D721Med (cell line): ENCODE data around the gene BRD7.

Source experiments
- DNase-seq: peaks from one replicate; pipeline ENCODE4 v3.0.0; 2011; ENCODE audit warnings: low spot score; ENCODE audit not compliant: insufficient read length
- FAIRE-seq: peaks from 2 replicates; lab custom pipeline; 2011; peaks lifted over from hg19 to GRCh38; lab: Jason Lieb, UNC
- CTCF ChIP-seq: IDR thresholded peaks from 2 replicates; pipeline ENCODE4 v1.5.1; 2012; ENCODE audit warnings: mild to moderate bottlenecking, control low read depth; ENCODE audit not compliant: insufficient read depth; ENCODE audit errors: missing control alignments

The BRD7 gene

GRCh38 chr16:50266337-50267091 lies 102.3 kb downstream of the BRD7 start, which contains the start of gene ADCY7:
TSS of gene ADCY7 (plus strand) at chr16:50266551. CDS start at chr16:50288180, 21,629 bp downstream.
- FAIRE-seq: no peak

More at GRCh38 chr16:50266337-50267091, 102.3 kb downstream of the BRD7 start, which contains the start of gene ADCY7:
- DNase-seq: no peak
- TF ChIP-seq CTCF: no peak
